Fibroblast of peridontal ligament (primary cell): Measurements from ENCODE around the gene ACSL3.
"Not testable (repeated sequence)": the region's sequence is repeated elsewhere in the genome, so short reads cannot be mapped to it uniquely, and the experiment has no call there.

ENCODE experiments used
- DNase-seq: peaks from one replicate; pipeline ENCODE4 v3.0.0-alpha.2; 2010; ENCODE audit errors: extremely low read depth

Gene ACSL3

DNA sequence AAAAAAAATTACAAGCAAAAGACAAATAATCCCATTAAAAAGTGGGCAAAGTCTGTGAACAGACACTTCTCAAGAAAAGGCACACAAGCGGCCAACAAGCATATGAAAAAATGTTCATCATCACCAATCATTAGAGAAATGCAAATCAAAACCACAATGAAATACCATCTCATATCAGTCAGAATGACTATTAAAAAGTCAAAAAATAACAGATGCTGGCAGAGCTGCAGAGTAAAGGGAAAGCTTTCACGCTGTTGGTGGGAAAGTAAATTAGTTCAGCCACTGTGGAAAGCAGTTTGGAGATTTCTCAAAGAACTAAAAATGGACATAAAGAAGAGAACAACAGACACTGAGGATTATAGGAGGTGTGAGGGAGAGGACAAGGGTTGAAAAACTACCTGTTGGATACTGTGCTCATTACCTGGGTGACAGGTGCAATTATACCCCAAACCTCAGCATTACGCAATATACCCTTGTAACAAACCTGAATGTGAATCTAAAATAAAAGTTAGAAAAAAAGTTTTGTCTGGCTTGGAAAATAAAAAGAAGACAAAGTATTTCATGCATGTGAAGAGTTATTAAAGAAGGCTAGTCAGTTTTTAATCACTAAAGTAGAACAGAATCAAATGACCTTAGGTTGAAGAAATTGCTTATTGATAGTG, 8.7 kb upstream of the ACSL3 start:
- DNase-seq = no peak

DNA sequence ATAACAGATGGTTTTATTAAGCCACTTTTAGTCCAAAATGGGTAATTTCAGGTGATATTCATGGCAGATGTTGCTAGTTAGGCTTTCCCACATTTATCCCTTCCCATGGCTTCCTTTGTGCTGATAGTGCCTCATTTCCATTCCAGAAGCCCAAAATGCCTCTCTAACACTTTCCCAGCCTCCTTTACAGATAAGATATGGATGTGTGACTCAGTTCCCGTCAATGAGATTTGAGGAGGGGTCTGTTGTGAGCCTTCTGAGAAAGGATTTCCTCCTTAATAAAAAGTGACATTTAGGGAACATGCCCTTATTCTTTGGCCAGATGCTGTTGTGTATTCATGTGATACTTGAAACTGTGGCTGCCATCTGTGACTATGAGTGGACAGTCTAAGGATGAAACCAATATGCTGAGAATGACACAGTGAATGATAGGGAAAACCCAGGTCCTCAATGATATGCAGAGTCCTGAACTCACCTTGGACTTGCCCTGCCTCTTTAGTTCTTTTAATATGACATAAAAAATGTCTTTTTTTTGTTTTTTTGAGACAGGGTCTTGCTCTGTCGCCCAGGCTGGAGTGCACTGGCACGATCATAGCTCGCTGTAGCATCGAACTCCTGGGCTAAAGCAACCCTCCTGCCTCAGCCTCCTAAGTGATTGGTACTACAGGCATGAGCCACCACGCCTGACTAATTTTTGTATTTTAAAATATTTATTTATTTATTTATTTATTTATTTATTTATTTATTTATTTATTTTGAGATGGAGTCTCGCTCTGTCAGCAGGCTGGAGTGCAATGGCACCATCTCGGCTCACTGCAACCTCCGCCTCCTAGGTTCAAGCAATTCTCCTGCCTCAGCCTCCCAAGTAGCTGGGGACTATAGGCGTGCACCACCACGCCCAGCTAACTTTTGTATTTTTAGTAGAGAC, 5.8 kb upstream of the ACSL3 start:
- DNase-seq = no peak

DNA sequence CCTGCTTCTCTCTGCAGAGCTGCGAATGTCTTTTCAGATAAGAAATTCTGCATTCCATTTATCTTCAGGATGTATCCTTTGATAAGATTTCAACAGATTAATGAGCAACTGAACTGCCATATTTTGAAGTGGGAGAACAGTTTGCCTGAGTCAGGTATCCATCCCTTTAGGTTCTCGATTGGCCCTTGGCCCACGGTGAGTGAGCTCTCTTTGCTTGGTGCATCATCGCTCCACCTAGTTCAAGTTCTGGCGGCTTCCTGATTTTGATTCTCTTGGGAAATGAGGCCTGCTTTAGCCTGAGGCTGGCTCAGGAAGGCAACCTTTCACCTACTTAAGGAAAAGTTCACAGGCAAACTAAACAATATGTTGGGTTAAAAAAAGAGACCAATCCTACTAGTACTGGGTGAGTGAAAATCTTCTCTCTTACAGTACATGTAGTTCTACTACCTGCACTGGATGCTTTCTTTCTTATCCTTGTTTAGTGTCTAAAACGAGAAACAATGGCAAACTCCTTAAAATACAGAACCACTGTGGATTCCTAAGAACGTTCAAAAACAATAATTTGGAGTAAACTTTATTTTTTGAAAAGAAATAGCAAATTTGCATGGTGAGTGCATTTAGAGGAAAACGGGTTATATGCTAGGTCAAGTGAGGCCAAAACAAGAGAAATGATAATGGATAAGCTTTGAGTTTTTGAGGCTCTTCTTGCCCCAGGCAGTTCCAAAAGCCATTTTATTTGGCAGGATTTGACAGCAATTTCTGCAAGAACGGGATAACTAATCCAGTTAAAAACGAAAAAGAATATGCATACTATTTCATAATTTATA, 837 bp upstream of the ACSL3 start:
- peak; percentile 68 for DNase-seq

DNA sequence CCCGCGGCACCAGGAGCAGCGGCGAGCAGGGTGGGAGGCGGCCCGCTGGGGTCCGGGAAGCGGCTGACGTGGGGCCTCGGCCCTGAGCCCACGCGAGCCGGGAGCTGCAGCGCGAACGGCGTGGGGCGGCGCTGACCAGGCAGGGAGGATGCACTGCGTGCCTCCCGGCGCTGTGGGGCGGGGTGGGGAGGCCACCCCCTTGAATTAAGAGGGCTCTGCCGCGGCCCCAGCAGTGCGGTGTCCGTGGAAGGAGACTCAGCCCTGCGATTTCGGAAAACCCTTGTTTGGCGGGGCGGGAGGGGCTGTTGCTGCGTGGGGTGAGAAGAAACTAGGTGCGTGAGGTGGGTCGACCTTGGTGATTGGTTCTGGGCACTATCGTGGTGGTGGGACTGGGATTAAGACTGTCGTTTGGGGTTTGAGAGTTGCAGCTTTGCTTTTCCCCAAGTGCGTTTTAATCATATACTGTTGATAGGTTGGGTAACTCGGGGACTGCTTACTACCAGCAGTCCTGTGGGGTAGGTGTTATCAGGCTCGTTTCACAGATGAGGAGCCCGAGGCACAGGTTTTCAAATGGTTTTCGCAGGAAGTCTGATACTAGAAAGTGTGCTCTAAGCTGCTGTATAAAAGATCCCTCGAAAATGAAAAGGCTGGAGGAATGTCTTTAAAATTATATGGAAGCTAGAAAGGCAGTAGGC, 722 bp downstream of the ACSL3 start:
- no peak for DNase-seq

DNA sequence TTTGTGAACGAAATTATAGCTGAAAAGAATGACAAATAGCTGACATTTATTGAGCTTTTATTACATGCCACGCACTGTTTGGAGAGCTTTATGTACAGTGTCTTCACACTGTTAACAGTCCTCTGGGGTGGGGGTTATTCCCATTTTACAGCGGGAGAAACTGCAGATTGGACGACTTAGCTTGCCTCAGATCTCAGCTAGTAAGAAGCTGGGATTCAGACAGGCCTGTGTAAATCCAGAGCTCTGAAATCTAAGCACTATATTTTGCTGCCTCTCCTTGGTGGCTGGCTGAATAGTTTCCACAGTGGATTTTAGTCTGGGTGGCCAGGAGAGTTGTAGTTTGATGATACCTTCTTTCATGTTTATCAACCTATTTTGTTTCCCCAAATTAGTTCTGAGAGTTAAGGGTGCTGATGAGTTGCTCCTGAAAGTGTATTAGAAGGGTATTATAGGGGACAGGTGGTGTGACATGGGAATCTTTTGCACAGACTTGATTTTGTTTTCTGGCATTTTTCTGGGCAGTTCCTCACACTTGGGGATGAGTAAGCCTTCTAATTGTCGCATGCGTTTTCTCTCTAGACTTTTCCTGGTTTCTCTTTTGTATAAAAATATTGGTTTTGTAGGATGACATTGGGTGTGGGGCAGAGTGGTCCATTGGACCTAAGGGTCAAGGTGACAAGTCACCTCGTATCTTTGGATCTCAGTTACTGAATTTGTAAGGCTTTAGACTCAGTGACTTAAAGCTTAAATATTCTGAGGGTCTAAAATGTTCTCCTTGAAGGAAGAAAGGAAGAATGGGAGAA, 1.5 kb downstream of the ACSL3 start:
- DNase-seq = peak; percentile 71

DNA sequence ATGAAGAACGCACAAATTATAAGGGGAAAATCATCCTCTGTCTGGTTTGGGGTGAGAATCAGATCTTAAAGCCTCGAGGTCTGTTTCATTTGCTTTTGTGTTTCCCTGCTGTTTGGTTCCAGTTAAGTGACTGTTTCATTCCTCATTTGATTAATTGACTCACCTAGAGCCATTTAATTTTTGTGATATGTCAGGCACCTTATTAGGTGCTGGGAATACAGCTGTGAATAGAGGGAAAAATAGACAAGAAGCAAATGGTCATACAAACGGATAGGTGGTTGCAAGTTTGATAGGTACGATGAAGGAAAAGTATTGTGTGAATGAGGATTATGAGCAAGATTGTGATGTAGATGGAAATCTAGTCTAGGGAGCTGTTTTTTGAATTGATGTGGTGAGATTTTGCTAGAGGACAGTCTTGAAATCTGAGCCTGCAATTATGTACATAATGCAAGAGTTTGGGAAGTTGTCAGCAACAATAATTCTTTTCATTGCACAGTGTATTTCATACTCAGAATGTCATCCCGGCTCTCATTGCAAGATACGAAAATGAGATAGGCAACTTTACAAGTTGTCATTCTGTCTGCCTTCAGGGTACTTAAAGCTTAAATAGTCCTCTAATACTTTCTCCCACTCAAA, 2.2 kb downstream of the ACSL3 start:
- peak; percentile 78 for DNase-seq

DNA sequence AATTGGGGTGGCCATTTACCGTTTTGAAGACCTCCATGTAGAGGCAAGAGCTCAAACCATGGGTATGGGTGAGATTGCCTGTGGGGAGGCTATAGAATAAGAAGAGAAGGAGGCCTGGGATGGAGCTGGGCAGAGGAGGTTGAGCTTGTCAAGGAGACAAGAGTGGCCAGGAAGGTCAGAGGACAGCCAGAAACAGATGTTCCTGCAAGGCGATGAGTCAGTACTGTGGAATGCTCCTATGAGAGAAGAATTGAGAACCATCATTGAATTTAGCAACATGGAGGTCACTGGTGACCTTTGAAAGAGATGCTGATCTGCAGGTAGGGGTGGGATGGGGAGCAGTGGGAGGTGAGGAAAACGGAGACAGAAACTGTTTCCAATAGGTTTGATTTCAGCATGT, 3.5 kb downstream of the ACSL3 start:
- DNase-seq = peak; percentile 77

DNA sequence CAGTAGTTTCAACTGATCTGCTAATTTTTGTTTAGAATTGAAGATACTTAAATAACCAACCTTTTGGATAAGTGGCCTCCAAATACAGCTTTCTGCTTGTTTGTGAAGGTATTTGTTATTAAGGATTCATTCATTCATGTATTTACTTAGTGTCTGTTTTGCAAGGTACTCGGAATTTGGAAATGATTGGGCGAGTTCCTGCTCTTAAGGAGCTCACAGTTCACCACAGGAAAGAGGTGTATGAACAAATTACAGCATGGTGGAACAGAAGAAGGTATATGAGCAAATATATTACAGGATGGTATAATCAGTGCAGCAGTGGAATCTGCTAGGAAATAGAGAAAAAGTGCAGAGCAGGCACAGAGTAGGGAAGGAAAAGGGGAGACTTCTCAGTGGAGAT, 4.5 kb downstream of the ACSL3 start:
- DNase-seq = no peak

DNA sequence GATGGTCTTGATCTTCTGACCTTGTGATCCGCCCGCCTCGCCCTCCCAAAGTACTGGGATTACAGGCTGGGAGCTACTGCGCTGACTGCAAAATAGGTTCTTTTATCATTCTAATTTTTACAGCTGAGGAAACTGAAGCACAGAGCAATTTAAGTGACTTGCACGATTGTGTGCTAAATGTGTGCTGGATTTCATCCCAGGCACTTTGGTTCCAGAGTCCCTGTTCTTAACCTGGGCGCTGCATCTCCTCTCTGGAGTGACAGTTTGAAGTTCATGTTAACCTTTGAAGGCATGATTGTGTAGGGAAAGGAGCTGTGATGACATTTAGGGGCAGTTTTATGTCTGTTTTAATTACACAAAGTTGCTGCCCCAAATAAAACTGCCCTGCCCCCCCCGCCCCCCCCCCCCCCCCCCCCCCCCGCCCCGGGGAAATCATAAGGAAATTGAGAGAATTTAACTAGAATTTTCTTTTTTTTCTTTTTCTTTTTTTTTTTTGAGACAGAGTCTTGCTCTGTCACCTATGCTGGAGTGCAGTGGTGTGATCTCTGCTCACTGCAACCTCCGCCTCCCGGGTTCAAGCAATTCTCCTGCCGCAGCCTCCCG, 5.6 kb downstream of the ACSL3 start:
- DNase-seq = peak; percentile 47

DNA sequence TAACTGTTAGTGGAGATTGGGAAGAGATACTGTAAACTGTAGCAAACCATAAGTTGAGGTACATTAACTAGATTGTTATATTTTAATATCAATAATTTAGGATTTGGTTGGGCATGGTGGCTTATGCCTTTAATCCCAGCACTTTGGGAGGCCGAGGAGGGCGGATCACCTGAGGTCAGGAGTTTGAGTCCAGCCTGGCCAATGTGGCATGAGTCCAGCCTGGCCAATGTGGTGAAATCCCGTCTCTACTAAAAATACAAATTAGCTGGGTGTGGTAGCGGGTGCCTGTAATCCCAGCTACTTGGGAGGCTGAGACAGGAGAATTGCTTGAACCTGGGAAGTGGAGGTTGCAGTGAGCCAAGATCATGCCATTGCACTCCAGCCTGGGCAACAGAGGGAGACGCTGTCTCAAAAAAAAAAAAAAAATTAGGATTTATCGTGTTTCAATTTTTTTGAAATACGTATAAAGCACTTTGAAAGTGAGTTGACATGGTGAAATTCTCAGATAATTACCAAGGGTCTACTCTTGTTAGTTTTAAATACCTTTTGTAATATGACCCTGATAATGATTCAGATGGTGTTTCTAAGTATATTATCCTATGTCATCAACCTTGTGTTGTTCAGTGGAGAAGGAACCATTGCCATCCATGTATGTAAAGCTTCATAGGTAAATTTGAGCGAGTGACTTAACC, 7.9 kb downstream of the ACSL3 start:
- not testable (repeated sequence) for DNase-seq

DNA sequence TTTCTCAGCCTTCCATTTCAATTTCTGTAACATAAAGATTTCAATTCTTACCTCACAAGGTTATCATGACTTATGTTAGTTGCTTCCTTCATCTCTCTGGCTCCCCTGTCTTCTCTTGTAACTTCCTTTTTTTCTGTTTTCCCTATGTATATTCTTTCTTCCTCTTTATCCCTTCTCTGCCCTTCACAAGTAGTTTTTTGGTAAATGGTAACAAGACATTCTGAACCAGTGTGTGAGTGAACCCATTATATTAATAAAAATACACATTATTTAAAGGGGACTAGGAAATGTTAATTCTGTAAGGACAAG, 8.4 kb downstream of the ACSL3 start:
- DNase-seq = no peak

DNA sequence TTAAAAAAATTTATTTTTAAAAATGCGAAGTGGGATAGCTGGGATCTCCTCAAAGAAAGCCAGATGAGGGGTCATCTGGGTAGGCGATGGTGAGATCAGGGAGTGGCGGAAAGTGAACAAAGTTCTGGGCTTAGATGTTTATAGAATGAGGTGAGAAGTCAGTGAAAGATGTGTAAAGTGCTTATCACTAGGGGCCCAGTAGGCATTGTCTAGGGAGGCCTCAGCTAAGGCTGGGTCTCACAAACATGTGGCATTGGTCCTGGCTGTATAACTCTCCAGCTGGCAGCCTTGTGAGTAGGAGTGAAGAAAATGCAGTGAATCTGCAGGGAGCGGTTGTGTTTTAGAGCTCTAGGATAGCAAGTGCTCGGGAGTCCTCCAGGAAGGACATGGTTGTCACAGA, 10.5 kb downstream of the ACSL3 start:
- DNase-seq = no peak

DNA sequence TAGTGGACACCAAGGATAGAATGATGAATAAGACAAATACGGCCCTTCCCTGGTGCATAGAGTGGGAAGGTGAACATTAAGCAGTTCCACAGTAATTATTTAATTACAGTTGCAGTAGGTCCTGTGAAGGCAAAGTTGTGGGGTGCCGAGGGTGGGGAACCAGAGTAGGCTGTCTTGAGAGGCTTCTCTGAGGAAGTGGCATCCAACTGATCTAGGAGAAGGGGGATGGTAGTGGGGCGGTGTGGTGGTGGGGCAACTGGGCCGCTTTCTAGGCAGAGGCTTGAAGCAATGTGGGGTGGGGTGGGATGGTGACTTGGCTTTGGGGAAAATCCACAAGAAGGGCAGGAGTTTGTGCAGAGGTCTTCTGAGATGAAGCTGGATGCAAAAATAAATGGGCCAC, 11.7 kb downstream of the ACSL3 start:
- DNase-seq = no peak

DNA sequence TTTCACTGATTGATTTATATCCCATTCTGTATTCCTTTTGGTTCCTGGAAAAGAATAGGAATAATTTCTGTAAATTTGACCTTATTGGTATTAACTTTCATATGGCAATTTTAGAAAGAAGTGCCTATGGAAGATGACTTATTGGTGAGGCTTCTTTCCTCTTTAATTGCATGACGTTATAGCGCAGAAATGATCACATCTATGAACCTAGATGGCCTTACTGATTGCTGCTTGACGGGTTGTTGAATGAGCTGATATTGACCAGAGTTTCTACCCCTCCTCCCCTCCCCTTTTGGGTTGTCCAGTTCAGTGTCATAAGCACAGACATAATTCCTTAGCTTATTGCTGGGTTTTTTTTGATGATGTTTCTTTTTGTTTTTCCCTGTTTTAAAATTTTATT, 14.6 kb downstream of the ACSL3 start:
- DNase-seq = no peak

DNA sequence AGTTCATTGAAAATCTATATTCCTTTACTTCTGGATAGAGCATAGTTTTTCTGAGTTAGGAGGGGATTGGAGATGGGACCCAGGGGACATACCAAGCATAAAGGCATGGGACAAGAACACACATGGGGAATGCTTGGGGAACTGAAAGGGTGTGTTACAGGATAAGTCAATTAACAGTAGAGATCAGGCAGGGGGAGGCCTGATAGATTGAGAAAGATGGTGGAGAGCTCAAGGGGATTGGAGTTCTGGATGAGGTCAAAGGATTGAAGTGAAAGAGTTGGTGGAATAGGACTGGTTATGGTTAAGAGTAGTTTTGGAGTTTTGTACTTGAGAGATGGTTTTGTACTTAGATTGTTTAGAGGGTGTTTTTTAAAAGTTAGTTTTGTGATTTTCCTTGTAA, 16.1 kb downstream of the ACSL3 start:
- no peak for DNase-seq

DNA sequence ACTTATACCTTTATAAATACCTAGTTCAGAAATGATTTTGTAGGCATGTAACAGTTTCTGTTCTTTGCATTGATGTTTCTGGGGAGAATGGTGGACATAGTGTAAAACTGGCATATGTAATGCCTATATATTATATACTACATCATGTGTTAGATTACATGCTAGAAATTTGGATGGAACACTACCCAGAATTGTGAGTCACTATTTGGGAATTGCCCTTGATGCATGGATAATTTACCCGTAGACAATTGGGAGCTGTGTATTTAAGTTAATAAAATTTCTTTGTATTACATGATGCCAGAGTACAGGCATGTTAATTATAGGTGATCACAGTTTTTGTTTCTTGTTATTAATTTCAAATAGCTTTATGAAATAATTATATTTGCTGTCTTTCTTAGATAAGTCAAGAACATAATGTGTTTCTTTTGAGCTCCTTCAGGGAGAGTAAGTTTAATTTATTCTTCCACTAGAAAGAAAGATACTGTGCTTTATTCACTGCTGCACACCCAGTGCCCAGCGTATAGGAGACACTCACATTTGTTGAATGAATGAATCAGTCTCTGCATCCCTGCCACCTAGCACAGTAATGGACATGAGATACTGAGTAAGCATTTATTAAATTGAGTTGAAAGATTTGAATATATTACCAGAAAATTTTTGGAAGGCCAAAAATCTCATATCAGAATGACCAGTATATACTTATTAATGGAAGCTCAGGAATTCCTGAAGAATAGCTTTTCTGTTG, 16.9 kb downstream of the ACSL3 start:
- DNase-seq = no peak

DNA sequence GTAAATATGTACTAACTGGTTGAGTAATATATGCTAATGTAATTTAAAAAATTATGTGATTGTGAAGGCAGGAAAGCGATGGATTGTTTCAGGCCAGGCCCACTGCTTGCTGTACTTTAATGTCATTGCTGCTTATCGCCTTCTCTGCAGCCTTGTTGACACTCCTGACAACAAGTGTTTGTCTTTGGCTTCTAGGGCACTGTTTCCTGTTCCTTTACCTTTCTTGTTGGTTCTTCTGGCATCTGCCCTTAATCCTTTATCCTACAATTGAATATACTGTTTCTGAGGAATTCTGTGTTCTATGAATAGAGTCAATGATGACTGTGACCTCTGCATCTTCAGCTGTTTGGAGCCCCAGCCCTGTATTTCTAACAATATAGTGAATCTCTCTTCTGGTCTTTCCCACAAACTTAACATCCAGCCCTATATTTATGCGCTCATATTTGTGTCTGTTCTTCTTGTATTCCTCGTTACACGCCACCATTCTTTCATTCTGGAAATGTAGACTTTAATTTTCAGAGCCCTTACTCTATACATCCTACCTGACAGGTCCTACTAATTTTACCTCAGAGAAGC, 17.6 kb downstream of the ACSL3 start:
- no peak for DNase-seq

DNA sequence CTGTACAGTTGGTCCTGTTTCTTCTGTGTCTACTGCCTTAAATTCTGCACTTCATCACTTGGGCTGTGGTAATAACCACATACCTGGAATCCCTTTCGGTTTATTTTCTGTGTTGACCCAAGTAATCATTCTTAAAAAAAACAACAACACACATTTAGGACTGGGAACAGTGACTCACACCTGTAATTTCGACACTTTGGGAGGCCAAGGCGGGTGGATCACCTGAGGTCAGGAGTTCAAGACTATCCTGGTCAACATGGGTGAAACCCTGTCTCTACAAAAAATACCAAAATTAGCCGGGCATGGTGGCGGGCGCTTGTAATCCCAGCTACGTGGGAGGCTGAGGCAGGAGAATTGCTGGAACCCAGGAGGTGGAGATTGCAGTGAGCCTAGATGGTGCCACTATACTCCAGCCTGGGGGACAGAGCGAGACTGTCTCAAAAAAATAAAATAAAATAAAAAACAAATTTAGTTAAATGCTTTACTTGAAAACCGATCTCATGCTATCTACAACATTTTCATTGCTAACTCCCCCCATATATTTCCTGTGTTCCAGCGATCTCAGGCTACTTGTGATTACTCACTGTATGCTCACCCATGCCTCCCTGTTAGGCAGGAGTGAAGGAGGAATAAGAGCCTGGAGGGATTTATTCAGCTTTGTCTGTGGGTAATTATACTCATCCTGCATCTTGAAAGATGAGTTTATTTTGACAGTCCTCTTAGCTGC, 18.2 kb downstream of the ACSL3 start:
- DNase-seq = peak; percentile 42
